HEK293T (cell line): ENCODE data around the gene ERN1.

ENCODE experiments used
- ELF4 ChIP-seq: fragments of 450-650 bp; IDR thresholded peaks from 2 replicates; pipeline ENCODE4 v1.6.1; 2017; ENCODE audit warnings: antibody characterized with exemption
- FOXA1 ChIP-seq: fragments of 450-650 bp; IDR thresholded peaks from 2 replicates; pipeline ENCODE4 v1.6.1; 2016; ENCODE audit warnings: mild to moderate bottlenecking
- HDGF ChIP-seq: fragments of 450-650 bp; IDR thresholded peaks from 2 replicates; pipeline ENCODE4 v1.6.1; 2017; ENCODE audit warnings: antibody characterized with exemption, borderline replicate concordance
- L3MBTL2 ChIP-seq: fragments of 450-650 bp; conservative IDR thresholded peaks from 2 replicates; pipeline ENCODE4 v1.6.1; 2016; ENCODE audit warnings: mild to moderate bottlenecking
- SP1 ChIP-seq: fragments of 450-650 bp; IDR thresholded peaks from 2 replicates; pipeline ENCODE4 v1.6.1; 2017
- SUZ12 ChIP-seq: fragments of 450-650 bp; IDR thresholded peaks from 2 replicates; pipeline ENCODE4 v1.6.1; 2016; ENCODE audit warnings: mild to moderate bottlenecking
- TARDBP ChIP-seq: fragments of 450-650 bp; IDR thresholded peaks from 2 replicates; pipeline ENCODE4 v1.6.1; 2016
- TF ChIP-seq, protein P1 (sequence below): fragments of 450-650 bp; IDR thresholded peaks from 2 replicates; pipeline ENCODE4 v1.6.1; 2016

GRCh38 chr17:64110379-64111152 is 19.4 kb downstream of the ERN1 start:
- no peak for TF ChIP-seq TARDBP
- TF ChIP-seq, protein P1, sequence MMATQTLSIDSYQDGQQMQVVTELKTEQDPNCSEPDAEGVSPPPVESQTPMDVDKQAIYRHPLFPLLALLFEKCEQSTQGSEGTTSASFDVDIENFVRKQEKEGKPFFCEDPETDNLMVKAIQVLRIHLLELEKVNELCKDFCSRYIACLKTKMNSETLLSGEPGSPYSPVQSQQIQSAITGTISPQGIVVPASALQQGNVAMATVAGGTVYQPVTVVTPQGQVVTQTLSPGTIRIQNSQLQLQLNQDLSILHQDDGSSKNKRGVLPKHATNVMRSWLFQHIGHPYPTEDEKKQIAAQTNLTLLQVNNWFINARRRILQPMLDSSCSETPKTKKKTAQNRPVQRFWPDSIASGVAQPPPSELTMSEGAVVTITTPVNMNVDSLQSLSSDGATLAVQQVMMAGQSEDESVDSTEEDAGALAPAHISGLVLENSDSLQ = no peak
- TF ChIP-seq L3MBTL2 = no peak
- no peak for TF ChIP-seq SUZ12
- TF ChIP-seq SP1 = no peak
- no peak for TF ChIP-seq HDGF
- TF ChIP-seq FOXA1 = no peak
- TF ChIP-seq ELF4 = no peak
